GM18498 (cell line): ENCODE measurements around the gene CALML3.

Experiments
- ATAC-seq: cut with Tn5 transposase; IDR thresholded peaks from one replicate; pipeline ENCODE4 v1.9.1; 2021; ENCODE audit warnings: mild to moderate bottlenecking, moderate library complexity; ENCODE audit not compliant: unreplicated experiment

CALML3 gene

DNA sequence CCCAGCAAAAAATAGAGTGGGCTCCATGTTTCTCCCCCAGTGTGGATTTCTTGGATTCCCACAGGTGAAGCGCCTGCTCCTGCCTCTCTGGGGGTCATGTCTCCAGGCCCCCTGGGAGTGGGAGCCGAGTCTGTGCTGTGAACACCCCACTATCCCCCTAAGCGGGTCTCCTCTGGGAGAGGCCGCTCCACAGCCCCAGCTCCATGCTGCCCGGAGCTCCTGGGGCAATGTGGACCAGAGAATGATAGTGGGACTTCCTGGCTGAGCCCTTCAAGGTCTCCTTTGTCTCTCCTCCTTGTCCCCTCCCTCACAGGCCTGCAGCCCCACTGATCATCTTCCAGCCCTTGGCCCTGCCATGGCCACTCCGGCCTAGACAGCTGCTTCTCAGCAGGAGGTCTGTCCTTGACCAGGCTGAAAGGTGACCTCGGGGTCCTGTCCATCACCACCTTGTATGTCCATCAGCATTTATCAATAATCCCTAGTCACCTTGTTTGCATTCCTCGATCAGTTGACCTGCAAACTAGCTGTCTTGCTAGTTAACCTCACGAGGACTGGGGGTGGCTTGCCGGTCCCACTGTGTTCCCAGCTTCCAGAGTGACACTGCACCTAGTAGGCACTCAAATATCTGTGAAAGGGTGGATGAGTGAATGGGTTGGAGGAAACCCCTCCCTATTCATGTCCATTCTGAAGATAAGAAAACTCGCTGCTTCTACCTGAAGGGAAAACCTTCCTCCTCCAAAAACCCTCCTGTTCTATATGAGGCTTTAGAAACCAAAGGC lies 776 bp upstream of the CALML3 start:
- no peak for ATAC-seq

DNA sequence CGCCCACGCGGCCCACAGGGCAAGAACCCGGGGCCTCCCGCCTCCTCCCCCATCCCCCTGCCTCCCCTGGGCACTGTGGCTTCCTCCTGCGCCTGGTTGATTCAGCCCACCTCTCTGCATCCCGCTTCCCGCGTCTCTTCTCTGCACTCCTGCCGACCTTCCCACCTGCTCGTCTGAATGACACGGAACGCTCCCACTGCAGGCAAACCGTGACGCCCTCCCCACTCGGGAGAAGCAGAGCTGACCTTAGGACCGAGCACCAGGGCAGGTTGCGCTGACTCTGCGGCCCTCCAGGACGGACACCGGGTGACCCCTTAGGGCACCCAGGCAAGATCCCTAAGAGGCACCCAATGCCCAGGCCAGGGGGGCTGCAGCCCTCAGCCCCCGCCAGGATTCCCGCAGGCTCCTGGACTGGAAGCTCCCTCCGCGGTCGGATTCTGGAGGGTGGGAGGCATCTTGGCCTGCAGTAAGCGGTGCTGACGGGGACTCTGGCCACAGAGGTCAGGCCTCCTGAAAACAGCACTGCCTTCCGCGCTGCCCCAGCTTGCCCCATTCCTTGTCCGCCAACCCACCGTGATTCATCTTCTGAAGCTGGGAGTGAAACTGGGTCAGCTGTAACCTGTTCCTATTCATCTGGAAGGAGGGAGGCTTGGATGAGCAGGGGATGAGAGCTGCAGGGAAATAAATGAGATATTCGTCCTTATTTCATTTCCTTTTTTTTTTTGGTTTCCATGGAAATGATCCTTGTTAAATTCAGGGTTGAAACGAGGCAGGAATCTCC lies 990 bp downstream of the CALML3 start:
- no peak for ATAC-seq

- ATAC-seq = no peak
Measured at GRCh38 chr10:5526691-5527331, 2.0 kb downstream of the CALML3 start.

- ATAC-seq = no peak
Measured at GRCh38 chr10:5527332-5528200, 2.8 kb downstream of the CALML3 start.

DNA sequence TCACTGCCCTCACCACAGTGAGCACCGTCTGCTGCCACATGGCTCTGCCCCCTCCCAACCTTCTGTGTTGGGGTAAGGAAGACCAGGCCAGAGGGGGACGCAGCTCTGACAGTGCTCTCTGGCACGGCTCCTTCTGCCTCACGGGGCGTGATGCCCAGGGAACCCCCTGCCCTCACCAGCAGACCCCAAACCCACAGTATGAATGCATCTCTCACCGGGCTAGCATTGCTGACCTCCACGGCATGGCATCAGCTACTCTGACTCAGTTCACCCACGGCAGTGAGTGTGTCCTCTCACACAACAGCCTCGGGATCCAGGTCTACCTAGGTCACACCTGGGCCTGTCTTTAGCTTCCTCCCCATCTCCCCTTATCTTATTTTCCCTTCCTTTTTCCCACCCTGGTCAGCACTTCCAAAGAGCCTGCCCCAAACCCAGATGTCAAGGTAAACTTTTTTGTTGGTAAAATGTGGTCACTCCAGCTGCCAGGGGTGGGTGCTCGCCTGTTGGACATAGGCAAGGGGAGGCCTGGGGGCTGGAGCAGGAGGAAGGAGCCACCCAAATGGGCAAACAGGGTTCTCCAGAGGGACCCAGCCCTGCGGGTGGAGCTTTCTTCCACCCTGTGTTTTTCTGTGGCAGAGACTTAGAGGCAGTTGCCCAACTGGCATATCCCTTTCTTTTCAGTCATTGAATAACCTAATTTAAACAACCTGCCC lies 4.4 kb downstream of the CALML3 start:
- no peak for ATAC-seq

DNA sequence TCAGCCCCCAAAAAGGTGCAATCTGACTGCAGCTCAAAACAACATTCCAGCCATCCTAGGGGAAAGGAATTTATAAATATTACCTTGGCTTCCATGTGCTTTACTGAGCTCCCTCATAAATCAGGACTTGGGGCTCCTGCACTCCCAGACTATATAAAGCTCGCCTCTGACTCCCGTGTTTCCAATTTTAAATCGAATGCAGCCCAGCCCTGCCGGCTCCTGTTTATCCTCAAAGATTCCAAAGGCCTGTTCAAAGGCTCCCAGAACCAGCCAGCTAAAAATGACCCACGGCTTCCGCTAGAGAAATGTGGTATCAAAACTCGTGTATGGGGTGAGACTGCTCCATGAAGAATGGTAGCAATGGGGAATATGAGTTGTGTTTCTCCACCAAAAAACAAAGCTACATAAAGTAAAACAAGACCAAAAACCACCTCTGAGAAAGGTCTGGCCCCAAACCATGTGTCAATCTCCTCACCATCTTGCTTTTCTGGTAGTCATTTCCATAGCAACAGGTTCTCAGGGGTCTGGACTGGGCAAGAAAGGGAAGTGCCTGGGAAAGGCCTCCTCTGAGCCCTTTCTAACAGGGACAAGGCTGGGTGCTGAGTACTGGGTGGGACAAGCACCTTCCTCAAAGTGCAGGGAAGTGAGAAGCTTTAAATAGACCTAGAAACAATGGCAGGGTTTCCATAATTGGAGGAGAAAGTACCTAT lies 5.1 kb downstream of the CALML3 start:
- no peak for ATAC-seq

- ATAC-seq = no peak
Measured at GRCh38 chr10:5530412-5530806, 5.6 kb downstream of the CALML3 start.

DNA sequence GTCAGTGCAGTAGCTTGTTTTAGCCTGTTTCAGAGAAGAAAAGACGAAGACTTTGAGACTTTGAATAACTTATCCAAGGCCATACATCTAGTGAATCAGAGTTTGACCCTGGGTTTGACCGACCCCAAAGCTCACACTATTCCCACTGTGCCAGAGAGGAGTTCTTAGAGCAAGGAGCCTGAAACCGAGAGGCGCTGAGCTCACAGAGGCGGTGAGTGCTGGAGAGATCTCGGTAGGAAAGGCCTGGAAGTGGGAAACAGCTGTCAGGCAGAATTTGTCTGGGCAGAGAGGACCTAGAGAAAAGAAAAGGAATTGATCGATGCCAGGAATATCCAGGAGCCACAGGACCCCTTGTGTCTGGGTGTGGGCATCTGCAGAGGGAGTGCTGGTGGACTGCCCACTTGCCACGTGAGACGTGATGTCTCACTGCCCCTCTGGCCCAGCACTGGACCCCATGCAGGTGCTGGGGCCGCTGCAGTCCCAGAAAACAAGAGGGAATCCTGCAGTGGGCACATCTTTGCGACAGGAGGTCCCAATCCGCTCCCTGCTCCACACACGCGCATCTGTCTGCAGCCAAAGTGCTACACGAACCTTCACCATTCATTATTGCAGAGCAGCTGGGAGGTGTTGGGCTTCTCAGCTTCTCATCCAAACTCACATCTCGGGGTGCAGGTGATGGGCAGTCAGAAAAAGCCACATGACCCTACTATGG lies 6.2 kb downstream of the CALML3 start:
- no peak for ATAC-seq

DNA sequence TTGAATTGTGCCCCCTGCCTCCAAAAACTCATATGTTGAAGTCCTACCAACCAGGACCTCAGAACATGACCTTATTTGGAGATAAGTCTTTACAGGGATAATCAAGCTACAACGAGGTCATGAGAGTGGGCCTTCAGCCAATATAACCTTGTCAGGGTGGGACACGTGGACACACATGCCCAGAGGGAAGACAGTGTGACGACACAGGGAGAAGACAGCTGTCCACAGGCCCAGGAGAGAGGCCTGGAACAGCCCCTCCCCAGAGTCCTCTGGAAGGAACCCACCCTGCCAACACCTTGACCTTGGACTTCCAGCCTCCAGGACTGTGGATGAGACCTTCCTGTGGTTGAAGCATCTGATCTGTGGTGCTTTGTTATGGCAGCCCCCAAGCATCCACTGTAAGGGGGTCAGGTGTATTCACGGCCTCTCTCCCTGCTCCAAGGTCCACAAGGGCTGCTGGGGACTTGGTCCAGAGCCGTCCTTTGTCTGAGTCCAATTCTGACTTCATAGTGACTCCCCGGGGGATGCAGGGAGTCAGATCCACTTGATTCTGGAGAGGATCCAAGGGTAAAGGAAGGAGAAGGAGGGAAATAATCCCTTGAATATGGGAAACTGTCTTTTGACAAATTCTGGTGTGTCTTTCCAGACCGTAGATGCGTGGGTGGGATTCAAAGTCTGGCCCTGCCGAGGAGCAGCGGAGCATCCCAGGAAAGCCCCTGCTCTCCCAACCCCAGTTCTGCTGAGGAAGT lies 7.0 kb downstream of the CALML3 start:
- no peak for ATAC-seq

GRCh38 chr10:5532307-5532605 lies 7.5 kb downstream of the CALML3 start:
- no peak for ATAC-seq

DNA sequence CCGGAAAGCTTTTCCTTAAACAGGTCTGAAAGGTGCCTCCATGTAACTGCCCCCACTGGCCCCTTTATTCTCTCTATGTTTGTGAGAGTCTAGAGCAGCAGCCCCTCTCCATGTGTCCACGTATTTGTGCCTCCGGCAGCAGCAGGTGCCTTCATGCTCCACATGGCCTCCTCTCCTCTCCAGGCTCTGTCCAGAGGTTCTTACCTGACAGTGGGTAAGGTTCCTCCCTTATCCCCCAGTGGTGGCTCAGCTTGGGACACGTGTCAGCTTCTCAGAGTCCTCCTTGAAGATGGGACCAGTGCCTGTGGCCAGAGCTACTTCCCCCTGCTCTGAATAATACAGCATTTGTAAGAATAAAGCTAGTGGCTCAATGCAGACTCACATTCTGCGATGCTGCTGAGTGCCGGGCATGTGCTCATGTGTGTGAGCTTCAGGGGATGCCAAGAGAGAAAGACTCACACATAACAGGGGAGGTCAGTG lies 7.9 kb downstream of the CALML3 start:
- ATAC-seq = no peak

DNA sequence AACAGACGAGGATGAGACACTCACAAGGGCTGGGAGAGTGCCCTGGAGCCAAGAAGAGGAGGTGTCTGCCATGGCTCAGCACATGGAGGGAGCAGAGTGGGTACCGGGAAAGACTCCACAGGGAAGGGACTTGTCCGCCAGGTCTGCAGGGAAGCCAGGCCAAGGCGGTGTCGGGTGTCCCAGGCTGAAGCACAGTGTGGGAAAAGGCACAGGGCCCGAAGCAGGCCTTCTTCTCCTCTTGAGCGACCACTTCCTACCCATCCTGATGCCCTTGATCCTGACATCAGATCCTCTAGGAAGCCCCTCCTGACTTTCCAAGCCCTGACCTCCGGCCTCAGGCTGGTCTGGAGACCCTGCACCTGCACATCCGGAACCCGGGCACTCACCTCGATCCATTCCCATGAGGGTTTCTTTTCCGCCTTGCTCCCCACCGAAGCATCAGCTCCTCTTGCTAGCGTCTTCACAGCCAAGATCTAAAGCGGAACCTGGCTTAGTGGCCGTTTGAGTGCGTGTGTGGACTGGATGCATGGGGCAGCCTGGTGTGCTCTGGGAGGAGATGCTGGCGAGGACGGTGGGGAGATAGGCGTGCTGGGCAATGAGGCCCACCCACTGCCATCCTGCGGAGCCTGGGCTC lies 8.5 kb downstream of the CALML3 start:
- ATAC-seq = no peak

GRCh38 chr10:5534051-5534821 lies 9.5 kb downstream of the CALML3 start:
- ATAC-seq = no peak

DNA sequence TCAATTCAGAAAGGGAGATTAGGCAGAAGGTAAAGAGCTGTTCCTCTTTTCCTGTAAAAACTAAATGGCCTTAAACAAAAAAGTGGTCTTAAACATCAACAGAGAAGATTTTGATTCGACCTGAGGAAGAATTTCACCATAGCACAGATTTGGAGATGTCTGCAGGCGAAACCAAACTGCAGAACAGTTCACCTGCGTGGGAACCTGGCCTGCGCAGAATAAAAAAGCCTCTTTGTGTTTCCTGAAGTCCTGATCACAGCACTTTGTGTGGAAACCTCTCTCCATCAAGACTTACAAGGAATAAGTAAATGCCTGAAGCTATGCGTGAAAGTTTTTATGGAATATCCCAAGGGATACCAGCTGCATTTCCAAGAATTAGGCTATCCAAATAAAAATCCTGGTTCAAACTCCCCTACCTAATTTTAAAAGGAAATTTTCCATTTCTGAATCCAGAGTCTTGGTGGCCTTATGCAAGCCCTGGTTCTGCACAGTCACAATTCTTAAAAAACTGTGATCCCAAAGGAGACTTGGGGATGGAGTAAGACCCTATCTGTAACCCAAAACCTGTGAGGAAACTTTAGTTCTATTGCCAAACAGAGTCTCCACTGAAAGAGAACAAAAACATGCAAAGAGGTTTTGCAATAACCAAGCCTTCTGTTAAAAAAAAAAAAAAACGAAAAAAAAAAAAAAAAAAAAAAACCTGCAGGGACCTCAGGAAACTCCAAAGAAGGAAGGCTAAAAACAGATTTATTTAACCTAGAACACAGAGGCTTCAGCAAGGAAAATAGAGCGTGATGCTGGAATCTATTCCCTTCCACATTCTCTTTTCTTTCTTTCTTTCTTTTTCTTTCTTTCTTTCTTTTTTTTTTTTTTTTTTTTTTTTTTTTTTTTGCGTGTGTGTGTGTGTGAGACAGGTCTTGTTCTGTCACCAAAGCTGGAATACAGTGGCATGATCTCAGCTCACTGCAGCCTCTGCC lies 10.4 kb downstream of the CALML3 start:
- no peak for ATAC-seq

DNA sequence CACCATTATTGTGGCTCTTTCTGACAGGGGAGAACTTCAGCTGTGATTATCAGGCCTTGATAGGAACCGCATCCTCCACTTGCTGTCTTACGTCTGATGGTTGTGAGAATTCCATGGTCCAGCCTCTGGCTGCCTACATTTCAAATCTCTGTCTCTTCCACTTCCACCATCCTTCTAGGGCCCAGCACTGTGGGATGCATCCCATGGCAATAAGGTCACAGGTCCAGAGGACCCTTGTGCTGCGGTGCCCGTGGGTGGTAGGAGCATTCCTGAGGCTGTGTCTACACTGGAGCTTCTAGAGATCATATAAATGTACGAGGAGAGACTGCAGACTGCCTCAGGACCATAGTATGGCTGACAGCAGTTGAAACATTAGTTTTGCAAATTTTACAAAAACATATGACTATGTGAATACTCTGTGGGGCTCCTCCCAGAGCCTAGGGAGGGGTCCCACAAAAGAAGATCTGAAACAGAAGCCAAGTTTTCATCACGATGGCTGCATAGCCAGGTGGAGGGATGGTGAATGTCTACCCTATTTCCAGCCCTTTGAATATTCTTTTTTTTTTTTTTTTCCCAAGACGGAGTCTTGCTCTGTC lies 11.8 kb downstream of the CALML3 start:
- no peak for ATAC-seq

- no peak for ATAC-seq
Measured at GRCh38 chr10:5537684-5538083, 12.9 kb downstream of the CALML3 start.
